Inflammatory macrophage treated with lipopolysaccharide for 4 hours (primary cell): ENCODE measurements around the gene MBIP.

Experiments
- DNase-seq: peaks from one replicate; pipeline ENCODE4 v3.0.0-alpha.2; 2020

MBIP gene

GRCh38 chr14:36260970-36261640 is 59.3 kb downstream of the MBIP start:
- no peak for DNase-seq

GRCh38 chr14:36258241-36258640 is 62.2 kb downstream of the MBIP start:
- no peak for DNase-seq

- peak; percentile 16 for DNase-seq
Measured at GRCh38 chr14:36256126-36256801, 64.2 kb downstream of the MBIP start.

- no peak for DNase-seq
Measured at GRCh38 chr14:36254020-36254624, 66.3 kb downstream of the MBIP start.
